HL-60 (cell line): ENCODE data around the gene OGFOD3.

Experiments
- DNase-seq, 2 experiments: peaks; one replicate each; pipeline ENCODE4 v3.0.0-alpha.2; 2010 to 2020; ENCODE audit warnings: low read depth in 1 of 2, low spot score in 1 of 2
- H3K27ac ChIP-seq: fragments of 250-450 bp; sonication (Bioruptor Pico); replicated peaks from 2 replicates; pipeline ENCODE4 v1.5.1; 2020; ENCODE audit warnings: mild to moderate bottlenecking, moderate library complexity
- H3K27me3 ChIP-seq: fragments of 250-450 bp; sonication (Bioruptor Pico); 2 replicates; pipeline ENCODE4 v1.5.1; 2021; ENCODE audit warnings: mild to moderate bottlenecking, moderate library complexity; ENCODE audit not compliant: insufficient read depth, poor library complexity, severe bottlenecking
- H3K4me3 ChIP-seq: replicated peaks from 2 replicates; pipeline ENCODE4 v1.5.1; 2011; ENCODE audit warnings: mild to moderate bottlenecking, control low read depth, low read length; ENCODE audit not compliant: insufficient read depth
- GABPA ChIP-seq: IDR thresholded peaks from 2 replicates; pipeline ENCODE4 v1.6.1; 2012; ENCODE audit warnings: low read depth
- POLR2AphosphoS5 ChIP-seq: IDR thresholded peaks from 2 replicates; pipeline ENCODE4 v1.6.1; 2012; ENCODE audit warnings: low read depth
- SPI1 ChIP-seq: IDR thresholded peaks from 2 replicates; pipeline ENCODE4 v1.6.1; 2012; ENCODE audit warnings: low read depth, mild to moderate bottlenecking, borderline replicate concordance
- TF ChIP-seq, protein P1 (sequence below): IDR thresholded peaks from 2 replicates; pipeline ENCODE4 v1.6.1; 2012; ENCODE audit warnings: low read depth; ENCODE audit not compliant: insufficient replicate concordance
- TF ChIP-seq, protein P2 (sequence below): IDR thresholded peaks from one replicate; pipeline ENCODE4 v1.5.1; 2011; ENCODE audit warnings: low read length, control low read depth, inconsistent platforms; ENCODE audit not compliant: insufficient read depth

Gene OGFOD3

DNA sequence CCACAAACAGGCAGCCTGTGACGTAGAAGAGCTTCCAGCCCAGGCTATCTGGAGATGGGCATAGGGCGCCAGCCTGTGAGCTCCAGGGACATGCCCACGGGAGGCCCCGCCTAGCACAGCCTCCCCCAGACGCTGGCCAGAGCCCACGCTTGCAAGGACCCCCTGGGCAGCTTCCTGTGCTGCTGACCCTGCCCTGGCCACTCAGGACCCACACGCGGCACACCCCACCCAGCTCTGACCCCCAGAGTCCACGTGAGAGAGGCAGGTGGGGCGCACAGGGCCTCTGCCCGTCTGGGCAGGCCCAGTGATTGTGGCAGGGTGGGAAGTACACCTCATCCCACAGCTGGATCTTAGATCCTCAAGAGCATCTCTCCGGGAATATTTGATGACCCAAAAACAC is 28.3 kb upstream of the OGFOD3 start:
- Histone ChIP-seq H3K27ac (no peak overlapping the region), H3K27me3 (no peaks in the 10 kb centered on the region)
- no peak for DNase-seq

DNA sequence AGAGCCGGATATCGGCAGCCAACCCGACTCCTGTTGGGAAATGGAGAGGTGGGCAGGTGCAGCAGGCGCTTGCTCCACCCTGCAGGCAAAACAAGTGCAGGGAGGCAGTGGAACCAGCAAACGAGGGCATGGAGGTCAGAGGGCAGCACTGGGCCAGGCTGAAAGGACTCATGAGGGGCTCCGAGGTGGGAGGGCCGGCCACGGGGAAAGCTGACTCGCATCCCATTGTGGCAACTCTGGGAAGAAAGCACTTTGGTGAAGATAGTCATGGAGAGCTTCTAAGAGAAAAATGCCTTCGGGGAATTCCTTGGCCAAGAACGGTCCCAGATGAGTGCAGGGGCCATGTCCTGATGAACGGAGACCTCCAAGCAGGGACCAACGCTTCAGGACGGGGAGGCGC is 27.7 kb upstream of the OGFOD3 start:
- Histone ChIP-seq H3K27ac (no peak overlapping the region), H3K27me3 (no peaks in the 10 kb centered on the region), H3K4me3 (no peak overlapping the region)
- TF ChIP-seq GABPA = no peak
- TF ChIP-seq, protein P1, sequence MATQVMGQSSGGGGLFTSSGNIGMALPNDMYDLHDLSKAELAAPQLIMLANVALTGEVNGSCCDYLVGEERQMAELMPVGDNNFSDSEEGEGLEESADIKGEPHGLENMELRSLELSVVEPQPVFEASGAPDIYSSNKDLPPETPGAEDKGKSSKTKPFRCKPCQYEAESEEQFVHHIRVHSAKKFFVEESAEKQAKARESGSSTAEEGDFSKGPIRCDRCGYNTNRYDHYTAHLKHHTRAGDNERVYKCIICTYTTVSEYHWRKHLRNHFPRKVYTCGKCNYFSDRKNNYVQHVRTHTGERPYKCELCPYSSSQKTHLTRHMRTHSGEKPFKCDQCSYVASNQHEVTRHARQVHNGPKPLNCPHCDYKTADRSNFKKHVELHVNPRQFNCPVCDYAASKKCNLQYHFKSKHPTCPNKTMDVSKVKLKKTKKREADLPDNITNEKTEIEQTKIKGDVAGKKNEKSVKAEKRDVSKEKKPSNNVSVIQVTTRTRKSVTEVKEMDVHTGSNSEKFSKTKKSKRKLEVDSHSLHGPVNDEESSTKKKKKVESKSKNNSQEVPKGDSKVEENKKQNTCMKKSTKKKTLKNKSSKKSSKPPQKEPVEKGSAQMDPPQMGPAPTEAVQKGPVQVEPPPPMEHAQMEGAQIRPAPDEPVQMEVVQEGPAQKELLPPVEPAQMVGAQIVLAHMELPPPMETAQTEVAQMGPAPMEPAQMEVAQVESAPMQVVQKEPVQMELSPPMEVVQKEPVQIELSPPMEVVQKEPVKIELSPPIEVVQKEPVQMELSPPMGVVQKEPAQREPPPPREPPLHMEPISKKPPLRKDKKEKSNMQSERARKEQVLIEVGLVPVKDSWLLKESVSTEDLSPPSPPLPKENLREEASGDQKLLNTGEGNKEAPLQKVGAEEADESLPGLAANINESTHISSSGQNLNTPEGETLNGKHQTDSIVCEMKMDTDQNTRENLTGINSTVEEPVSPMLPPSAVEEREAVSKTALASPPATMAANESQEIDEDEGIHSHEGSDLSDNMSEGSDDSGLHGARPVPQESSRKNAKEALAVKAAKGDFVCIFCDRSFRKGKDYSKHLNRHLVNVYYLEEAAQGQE = no peak
- no peak for TF ChIP-seq POLR2AphosphoS5
- TF ChIP-seq, protein P2, sequence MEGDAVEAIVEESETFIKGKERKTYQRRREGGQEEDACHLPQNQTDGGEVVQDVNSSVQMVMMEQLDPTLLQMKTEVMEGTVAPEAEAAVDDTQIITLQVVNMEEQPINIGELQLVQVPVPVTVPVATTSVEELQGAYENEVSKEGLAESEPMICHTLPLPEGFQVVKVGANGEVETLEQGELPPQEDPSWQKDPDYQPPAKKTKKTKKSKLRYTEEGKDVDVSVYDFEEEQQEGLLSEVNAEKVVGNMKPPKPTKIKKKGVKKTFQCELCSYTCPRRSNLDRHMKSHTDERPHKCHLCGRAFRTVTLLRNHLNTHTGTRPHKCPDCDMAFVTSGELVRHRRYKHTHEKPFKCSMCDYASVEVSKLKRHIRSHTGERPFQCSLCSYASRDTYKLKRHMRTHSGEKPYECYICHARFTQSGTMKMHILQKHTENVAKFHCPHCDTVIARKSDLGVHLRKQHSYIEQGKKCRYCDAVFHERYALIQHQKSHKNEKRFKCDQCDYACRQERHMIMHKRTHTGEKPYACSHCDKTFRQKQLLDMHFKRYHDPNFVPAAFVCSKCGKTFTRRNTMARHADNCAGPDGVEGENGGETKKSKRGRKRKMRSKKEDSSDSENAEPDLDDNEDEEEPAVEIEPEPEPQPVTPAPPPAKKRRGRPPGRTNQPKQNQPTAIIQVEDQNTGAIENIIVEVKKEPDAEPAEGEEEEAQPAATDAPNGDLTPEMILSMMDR = no peak
- no peak for TF ChIP-seq SPI1
- no peak for DNase-seq

More for the DNA sequence above, 28.3 kb upstream of the OGFOD3 start:
- H3K4me3 ChIP-seq = no peak overlapping the region
- TF ChIP-seq SPI1 = no peak
- TF ChIP-seq, protein P1 = no peak

DNA sequence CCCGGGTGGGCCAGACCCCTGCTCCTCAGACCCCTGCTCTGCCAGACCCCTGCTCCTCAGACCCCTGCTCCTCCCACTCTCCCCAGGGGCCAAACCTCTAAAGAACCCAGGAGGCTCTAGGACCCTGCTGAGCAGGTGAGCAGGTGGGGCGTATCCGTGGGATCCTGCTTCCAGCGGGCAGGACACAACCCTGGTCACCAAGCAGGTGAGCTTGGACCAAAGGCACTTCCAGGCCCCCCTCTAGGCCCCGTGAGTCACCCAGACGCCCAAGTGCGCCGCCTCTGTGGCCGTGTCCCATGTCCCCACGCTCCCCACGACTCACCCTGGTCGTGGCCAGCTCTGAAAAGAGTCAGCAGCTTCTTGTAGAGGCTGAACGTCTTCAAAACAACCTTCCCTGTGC is 27.2 kb upstream of the OGFOD3 start:
- no peak for TF ChIP-seq POLR2AphosphoS5
- DNase-seq = no peak
- H3K27ac ChIP-seq = no peak overlapping the region
- no peaks in the 10 kb centered on the region for H3K27me3 ChIP-seq
- H3K4me3 ChIP-seq = no peak overlapping the region

DNA sequence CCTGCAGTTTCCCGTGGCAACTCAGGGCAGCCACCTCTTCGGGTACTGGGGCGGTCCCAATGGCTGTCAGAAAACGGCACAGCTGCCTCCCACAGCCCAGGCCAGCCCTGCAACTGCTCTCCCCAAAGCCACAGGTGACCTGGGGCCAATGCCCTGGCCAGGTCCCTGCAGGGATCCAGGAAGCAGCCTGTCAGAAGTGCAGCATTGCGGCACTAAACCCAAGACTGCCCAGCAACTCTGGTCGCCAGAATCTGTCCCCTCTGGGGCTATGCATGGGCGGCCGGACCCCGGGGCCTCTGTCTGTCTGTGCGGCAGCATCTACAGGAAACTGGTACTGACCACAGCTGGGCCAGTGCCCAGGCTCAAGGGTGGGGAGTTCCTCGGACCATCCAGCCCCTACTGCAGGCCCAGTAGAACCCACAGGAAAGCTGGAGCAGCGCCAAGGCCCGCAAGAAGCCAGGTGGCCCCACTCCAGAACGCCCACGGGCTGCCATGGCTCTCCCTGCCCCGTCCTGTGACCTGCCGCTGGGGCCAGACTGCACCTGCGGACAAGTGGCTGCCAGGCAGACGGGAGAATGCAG is 26.6 kb upstream of the OGFOD3 start:
- H3K27ac ChIP-seq = no peak overlapping the region
- no peak overlapping the region for H3K4me3 ChIP-seq
- TF ChIP-seq SPI1 (no peak), POLR2AphosphoS5 (no peak), GABPA (no peak)
- TF ChIP-seq, protein P2 = no peak
- TF ChIP-seq, protein P1 = no peak
- DNase-seq = no peak
- no peaks in the 10 kb centered on the region for H3K27me3 ChIP-seq
